ENCODE measurements around the gene MON2.

GRCh38 chr12:62542814-62543213 is 76.2 kb downstream of the MON2 start:
- TF ChIP-seq POLR2A (IDR thresholded peaks at IDR 0.05; ENCODE audit: low read length) (no peak), GATA1 (IDR thresholded peaks at IDR 0.05; ENCODE audit: low read depth, low read length) (no peak)
